GM21717 (cell line): ENCODE results near the gene PAQR3.

Source experiments
- ATAC-seq: cut with Tn5 transposase; IDR thresholded peaks from one replicate; pipeline ENCODE4 v1.9.1; 2021; ENCODE audit warnings: mild to moderate bottlenecking, moderate library complexity; ENCODE audit not compliant: unreplicated experiment

PAQR3 gene, protein sequence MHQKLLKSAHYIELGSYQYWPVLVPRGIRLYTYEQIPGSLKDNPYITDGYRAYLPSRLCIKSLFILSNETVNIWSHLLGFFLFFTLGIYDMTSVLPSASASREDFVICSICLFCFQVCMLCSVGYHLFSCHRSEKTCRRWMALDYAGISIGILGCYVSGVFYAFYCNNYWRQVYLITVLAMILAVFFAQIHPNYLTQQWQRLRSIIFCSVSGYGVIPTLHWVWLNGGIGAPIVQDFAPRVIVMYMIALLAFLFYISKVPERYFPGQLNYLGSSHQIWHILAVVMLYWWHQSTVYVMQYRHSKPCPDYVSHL

DNA sequence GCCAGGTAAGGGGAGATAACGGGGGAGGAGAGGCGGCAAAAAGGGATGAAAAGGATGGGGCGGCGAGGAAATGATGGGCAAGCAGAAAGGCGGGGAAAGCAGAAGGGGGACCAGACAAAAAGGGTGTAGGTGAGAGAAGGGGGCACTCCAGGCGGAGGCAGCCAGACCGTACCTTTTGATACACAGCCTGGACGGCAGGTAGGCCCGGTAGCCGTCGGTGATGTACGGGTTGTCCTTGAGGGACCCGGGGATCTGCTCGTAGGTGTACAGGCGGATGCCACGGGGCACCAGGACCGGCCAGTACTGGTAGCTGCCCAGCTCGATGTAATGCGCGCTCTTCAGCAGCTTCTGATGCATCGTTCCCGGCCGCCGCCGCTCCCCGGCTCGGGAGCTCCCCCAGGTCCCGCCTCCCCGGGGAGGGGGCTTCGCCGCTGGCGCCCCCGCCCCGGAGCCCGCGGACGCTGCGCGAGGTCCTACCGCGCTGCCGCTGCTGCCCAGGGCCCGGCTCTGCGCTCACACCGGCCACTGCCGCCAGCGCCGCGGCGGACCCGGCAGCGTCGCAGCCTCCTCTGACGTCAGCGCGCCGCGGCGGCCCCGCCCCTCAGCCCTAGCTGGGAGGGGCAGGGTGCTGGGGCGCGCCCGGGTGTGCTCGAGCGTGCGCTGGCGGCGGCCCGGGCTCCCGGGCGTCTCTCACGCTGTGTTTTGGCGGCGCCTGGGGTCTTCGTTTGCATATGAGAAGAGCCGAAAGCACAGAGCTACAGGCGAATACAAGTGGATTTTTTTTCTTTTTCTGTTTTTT lies at the start of gene PAQR3:
Gene PAQR3, minus strand, starts transcription at position 571 of the 799 bp plus-strand sequence. Its CDS starts 214 bp downstream, at position 357.
- ATAC-seq: peak; percentile 98

DNA sequence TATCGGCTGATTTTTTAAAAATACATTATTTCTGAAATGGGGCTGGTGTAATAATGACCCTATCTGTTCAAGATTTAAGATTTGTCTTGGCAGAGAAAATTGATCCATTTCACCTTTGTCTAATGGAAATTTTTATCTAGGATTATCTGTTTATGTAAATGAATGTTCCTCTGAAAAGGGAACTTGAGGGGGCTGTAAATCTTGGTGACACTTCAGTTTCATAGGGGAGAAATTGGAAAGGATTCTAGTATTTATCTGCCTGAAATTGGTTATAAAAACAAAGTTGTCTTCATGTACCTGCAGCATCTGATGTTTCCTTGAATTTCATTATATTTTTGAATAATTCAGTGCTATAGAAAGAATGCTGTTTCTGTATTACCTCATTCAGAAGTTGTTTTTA lies 48.4 kb upstream of the PAQR3 start:
- no peak for ATAC-seq

DNA sequence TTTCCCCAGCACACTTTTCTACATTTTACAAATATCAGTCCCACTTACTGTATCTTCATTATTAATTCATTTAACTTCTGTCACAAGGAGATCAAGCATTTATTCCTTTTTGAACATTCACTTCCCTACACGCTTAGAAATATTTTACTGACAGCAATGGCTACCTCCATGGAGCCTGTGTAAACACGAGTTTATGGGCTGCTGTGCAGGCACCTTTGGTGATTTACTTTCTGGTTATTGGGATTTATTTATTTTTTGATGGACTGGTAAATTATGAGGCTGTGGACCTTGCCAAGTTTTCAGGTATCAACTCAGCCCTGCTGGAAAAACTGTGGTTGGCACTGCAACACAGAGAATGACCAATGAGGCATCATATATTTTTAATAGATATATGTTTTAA lies 45.4 kb upstream of the PAQR3 start:
- ATAC-seq: no peak

DNA sequence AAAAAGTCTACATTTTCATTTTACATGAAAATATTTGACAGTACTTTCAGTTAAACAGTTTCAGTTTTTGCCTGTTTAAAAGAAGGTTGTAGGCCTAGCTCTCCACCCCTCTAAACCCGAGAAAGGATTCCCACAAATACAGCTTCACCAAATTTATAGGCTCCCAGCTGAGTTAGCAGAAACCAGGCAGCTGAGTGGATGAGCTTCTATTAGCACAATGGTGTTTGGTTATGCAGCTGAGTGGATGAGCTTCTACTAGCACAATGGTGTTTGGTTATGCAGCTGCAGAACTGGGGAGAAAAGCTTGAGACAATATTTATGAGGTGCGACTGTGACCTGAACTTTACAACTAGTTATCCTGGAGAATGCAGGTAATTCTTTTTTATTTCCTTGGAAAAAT lies 36.6 kb upstream of the PAQR3 start:
- no peak for ATAC-seq

DNA sequence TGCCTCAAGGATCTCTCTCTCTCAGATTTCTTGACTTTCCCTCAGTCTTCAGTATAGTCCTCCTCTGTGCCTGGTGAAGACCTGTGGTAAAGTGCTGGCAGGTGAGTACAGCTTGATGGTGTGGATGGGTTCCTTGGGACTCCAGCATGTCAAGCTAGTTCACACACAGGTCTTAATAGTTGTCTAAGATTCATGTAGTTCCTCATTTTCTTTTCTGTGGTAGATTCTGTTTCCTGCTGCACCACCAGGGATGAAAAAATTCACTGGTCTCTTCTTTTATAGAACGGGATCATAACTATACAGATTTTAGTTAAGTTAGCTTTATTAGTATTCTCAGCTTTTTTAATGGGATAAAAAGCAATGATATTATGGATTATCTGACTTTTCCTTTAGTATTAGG lies 32.5 kb upstream of the PAQR3 start:
- ATAC-seq: no peak

DNA sequence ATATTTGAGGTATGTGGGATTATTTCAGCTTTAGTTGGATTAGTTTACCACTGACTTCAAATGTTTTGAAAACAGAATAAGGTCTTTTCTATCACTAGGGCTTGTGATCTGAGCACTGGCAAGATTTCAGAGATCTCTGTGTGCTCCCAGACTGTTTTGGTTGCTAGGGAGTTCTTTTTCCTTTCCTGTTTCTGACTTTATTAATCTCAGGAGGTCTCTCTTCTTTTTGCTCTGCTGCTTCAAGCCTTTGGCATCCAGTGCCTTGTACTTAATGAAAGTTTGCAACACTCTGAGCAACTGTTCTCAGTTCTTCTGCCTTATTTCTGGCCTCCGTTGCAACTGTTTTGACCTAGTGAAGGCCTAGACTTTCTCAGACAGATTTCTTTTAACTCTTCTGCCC lies 32.1 kb upstream of the PAQR3 start:
- ATAC-seq: no peak

DNA sequence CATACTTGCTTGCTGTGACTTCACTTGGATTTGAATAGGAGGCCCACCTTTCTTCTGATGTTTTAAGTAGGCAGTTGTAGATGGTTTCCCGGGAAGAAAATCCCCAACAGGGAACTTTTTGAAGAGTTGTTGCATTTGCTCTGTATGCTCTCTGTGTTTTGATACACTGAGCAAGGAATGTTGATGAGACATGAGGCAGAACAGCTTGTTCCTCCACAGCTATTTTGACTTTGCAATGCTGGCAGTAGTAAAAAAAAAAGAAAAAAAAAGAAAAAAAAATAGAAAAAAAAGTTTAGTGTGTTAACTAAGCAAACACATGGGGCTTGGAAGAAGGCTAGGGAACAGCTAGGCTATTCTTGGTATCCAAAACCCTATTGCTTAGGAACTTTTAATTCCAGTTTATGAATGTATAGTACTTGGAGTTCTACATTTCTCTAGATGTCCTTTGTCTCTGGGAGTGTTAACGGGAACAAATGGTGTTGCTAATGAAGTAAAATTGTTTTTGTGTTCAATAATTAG lies 23.4 kb upstream of the PAQR3 start:
- ATAC-seq: no peak

DNA sequence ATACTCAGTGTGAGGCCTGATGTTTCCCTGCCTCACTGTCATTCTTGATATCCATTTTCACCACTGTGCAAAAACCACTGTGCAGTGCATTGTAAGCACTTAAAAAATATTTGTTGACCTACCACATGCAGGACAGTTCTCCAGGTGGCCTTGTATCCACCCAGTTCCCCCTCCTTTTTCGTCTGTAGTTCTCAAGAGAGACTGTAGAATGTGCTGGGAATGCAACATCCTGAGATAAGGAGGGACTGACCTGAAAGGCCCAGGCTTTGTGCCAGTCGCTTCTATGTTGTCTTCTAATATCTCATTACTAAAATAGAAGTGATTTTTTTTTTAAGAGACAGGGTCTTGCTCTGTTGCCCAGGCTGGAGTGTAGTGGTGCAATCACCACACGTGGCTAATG lies 21.7 kb upstream of the PAQR3 start:
- no peak for ATAC-seq

DNA sequence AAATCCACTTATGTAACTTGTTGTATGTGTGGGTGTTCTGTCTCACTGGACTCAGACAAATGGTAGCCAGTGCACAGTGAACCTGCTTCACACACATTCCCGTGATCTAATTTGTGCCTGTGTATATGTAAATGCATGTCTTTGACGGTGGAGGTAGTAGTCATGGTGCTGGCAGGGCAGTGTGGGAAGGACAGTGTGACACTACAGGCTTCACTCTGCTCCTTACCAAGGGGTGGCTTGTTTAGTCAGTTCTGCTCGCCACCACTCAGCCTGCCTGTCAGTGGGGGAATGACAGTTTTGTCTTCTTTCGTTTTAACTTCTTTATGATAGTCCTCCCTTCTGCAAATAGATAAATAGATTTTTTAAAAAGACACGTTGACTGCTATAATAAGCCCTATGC lies 17.7 kb upstream of the PAQR3 start:
- no peak for ATAC-seq

DNA sequence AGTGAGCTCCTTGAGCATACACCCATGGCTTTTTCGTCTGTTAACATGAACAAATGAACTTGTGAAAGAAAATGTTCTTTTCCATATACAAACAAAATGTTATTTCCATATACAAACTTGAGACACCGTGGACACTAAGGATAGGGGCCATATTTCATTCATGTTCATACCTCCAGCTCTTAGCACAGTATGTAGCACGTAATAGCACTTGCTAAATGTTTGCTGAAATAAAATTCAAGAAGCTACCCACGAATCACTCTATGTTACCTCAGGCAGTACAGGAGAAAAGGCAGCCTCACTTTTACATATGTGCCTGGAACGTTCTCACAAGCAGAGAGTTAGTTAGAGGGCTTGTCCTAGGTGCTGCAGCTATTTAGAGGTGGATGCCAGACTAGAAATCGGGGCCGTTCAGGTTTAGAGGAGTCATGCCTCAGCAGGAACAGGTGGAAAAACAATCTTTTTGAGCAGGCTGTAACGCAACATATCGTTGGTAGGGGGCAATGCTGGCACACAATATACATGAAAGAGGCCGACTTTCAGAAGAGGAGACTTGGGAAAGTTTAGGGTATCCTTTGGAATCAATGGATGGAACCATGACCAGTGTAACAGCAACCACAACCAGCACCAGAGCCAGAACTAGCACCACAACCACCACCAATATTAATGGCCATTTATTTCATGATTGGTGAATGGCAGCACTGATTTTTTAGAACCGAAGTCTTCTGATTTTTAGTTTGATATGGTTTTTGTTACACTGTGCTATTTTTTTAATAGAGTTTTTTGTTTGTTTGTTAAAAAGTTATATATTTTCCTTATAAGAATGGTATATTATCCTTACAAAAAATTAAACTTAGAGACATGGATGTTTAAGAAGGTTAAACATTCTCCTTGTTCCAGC lies 14.8 kb upstream of the PAQR3 start:
- peak; percentile 42 for ATAC-seq

DNA sequence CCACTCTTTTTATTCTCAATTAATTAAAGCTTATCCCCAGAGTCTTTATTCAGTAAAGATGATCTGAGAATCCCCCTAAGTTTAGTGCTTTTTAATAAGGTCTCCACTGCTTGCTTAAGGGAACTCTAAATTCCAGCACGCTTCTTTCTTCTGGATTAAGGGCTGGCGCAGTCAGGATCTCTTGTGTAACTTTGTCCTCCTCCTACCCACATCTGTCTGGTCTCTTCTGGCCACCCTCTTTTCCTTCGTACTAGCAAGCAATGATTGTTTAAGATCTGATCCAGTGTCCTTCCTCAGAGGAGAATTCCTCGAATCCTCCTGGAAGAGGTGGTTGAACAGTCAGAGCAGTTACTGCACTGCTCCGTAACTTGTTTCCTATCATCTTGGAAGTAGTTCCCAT lies 14.0 kb upstream of the PAQR3 start:
- ATAC-seq: no peak

DNA sequence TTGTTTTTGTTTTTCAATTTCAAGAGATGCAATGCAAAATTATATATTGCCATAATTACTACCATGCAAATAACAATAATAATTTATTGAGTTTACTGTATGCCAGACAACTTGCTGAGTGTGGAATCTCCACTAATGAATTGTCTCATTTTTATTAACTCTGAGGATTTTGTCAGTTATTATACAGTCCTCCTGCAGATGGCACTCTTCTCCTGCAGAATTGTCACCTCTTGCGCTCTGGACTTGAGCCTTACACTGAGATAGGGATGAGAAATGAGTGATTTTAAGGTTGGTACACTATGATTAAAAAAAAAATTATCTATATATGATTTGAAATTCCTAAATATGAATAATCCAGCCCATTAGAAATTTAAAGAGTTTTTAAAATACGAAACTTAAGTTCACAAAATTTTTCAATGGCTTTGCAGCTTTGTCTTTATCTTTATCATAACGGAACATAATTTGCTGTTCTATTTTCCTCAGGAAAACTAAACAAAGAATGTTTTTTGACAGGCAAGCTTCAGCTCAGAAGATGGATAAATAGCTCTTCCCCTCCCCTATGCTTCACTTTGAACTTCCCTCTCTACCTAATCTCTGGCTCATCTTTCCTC lies 12.7 kb upstream of the PAQR3 start:
- peak; percentile 84 for ATAC-seq

DNA sequence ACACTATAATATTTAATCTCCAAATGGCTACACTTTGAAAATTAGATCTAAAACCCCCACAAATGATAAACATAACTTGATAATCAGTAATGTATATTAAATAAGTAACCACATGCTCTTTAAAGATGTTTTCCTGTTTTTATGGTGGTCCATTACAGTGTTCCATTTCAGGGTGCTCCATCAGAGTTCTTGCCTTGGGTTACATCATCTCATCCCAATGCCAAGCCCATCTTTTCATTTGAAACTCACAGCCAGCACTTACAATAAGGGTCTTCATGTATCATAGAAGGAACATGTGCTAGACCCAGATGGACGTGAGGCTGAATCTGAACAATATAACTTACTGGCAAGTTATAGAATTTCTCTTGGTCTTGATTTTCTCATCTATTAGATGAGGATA lies 10.5 kb upstream of the PAQR3 start:
- no peak for ATAC-seq

DNA sequence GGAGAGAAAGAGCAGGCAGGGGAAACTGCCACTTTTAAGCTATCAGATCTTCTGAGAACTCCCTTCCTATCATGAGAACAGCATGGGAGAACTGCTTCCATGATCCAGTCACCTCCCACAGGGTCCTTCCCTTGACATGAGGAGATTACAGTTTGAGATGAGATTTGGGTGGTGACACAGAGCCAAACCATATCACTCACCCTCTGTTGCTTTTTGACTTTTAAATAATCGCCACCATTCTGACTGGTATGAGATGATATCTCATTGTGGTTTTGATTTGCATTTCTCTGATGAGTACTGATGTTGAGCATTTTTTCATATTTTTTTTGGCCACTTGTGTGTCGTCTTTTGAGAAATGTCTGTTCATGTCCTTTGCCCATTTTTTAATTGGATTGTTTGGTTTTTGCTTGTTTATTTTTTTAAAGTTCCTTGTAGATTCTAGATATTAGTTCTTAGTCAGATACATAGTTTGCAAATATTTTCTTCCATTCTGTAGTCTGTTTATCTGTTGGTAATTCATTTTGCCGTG lies 6.5 kb upstream of the PAQR3 start:
- ATAC-seq: no peak

DNA sequence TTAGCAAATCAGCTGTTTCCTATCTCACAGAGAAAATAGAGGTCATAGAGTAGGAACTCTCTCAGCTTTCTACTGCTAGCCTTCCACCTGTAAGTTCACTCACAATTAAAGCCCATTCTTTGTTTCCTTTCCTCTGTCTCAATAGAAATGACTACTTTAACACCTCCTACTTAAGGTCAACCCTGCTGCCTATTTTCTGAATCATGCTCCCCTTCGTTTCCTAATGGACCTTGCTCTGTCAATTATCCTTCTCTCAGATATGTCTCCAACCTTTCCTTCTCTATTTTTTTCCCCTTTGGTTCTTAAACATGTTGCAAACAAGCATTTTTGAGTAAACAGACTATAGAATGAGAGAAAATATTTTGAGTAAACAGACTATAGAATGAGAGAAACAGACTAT lies 5.1 kb upstream of the PAQR3 start:
- ATAC-seq: no peak

DNA sequence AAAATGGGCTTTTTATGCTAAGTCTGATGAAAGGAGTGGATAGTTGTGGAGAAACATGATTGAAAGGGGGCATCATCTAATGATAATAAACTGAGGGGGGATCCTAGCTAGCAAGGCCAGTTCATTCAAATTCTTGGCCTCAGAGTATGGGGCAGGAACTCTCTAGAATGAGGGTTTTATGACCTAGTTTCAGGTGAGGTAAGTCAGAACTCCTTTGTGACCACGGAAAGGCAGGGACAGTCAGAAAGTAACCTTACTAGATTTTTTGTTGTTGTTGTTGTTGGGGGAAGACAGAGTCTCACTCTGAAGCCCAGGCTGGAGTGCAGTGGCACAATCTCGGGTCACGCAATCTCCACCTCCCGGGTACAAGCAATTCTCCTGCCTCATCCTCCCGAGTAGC lies 1.5 kb upstream of the PAQR3 start:
- no peak for ATAC-seq

DNA sequence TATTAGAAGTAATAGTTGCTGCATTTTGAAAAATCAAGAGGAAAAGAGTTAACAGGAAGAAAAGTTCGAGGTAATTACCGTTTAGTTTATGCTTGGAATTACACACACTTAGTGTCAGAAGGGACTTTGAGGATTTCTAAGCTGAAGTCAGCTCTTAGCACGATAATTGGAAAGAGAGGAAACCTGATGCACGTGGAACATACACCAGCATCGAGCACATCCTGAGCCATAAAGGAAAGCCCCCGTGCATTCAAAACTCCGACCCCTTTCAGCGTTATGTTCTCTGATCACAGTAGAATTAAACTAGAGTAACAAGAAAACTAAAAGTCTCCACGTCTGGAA lies 400 bp upstream of the PAQR3 start:
- peak; percentile 13 for ATAC-seq

DNA sequence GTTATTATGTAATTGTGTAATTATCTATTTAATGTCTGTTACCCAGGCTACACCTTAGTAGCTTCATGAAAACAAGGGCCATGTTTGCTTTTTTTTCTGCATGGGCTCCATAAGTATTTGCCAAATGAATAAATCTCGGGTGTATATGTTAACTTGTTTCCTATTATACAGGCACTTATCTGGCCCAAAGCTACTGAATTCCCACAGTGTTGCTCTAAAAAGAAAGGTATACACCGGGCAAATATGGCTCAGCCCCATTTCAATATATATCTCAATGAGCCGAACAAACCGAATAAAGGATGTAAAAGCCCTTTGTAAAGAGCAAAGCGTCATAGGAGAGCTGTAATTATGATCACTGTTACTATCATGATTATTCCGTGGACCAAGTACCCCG lies 767 bp downstream of the PAQR3 start:
- ATAC-seq: no peak

DNA sequence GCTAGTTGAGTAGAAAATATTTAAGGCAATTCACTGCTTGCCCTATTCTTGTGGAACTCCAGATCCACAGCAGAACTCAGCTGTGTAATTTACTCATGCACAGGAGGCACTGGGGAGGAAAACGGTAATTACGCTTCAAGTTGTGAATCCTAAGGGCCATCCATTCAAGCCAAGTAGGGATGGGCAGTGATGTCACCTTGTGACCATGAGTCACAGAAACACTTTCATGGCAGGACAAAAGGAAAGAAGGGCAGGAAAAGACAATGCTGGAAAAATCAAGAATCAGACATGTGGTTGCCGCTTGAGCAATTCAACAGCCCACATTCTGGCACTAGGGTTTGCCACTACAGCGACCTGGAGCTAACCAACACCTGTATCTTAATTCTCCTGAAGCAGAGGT lies 1.4 kb downstream of the PAQR3 start:
- no peak for ATAC-seq

DNA sequence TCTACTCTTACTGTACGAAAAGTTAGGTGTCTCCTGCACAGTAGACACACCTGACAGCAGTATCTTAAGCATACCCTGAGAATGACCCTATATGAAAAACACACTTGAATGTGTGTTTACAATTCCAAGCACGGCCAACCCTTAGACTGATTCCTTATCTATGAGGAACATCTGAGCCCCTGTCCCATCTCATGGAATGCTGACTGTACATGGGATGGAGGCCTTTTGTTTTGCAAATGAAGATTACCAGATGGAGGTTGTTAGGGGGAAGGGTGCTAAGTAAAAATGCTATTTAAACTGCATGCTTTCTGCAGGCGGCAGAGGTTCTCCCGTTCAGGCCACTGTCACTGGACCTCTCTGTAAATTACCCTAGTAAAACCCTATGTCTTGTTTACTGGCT lies 2.2 kb downstream of the PAQR3 start:
- no peak for ATAC-seq
